SIG-M5 (cell line): ENCODE results near the gene SGK1.
"Not testable (repeated sequence)": the region's sequence is repeated elsewhere in the genome, so short reads cannot be mapped to it uniquely, and the experiment has no call there.

ENCODE experiments used
- DNase-seq: peaks from one replicate; lab custom pipeline; 2025; lab: John Stamatoyannopoulos, UW

The SGK1 gene

GRCh38 chr6:134328138-134328537 lies 10.2 kb upstream of the SGK1 start:
- no peak for DNase-seq

- DNase-seq: not testable (repeated sequence)
These were observed 8.3 kb upstream of the SGK1 start for GRCh38 chr6:134326192-134326591.

GRCh38 chr6:134324766-134325165 lies 6.9 kb upstream of the SGK1 start:
- DNase-seq: no peak

- no peak for DNase-seq
These were observed 6.2 kb upstream of the SGK1 start for GRCh38 chr6:134324141-134324540.

GRCh38 chr6:134323698-134324097 lies 5.8 kb upstream of the SGK1 start:
- no peak for DNase-seq

- DNase-seq: no peak
These were observed 5.4 kb upstream of the SGK1 start for GRCh38 chr6:134323294-134323693.

- DNase-seq: no peak
These were observed 4.3 kb upstream of the SGK1 start for GRCh38 chr6:134322216-134322615.

- DNase-seq: no peak
These were observed 3.3 kb upstream of the SGK1 start for GRCh38 chr6:134321246-134321645.

- not testable (repeated sequence) for DNase-seq
These were observed 1.8 kb upstream of the SGK1 start for GRCh38 chr6:134319686-134320085.

- DNase-seq: no peak
These were observed 1.0 kb upstream of the SGK1 start for GRCh38 chr6:134318974-134319281.

GRCh38 chr6:134318236-134318973 lies 493 bp upstream of the SGK1 start:
- no peak for DNase-seq

GRCh38 chr6:134316733-134317431 lies 1.0 kb downstream of the SGK1 start:
- no peak for DNase-seq

- no peak for DNase-seq
These were observed 1.9 kb downstream of the SGK1 start for GRCh38 chr6:134315974-134316441.

- no peak for DNase-seq
These were observed 2.7 kb downstream of the SGK1 start for GRCh38 chr6:134315189-134315588.

- DNase-seq: no peak
These were observed 3.7 kb downstream of the SGK1 start for GRCh38 chr6:134314006-134314821.

GRCh38 chr6:134312038-134312660 lies 5.8 kb downstream of the SGK1 start:
- DNase-seq: no peak

- DNase-seq: no peak
These were observed 7.1 kb downstream of the SGK1 start for GRCh38 chr6:134310817-134311216.

GRCh38 chr6:134309983-134310605 lies 7.8 kb downstream of the SGK1 start:
- no peak for DNase-seq

- no peak for DNase-seq
These were observed 8.7 kb downstream of the SGK1 start for GRCh38 chr6:134309227-134309626.

- no peak for DNase-seq
These were observed 9.1 kb downstream of the SGK1 start for GRCh38 chr6:134308800-134309199.

- no peak for DNase-seq
These were observed 10.0 kb downstream of the SGK1 start for GRCh38 chr6:134307870-134308269.

GRCh38 chr6:134307075-134307474 lies 10.8 kb downstream of the SGK1 start:
- no peak for DNase-seq
